GM18517 (cell line): ENCODE results near the gene NECAB3.

Experiments used
- ATAC-seq: cut with Tn5 transposase; IDR thresholded peaks from one replicate; pipeline ENCODE4 v1.9.1; 2021; ENCODE audit warnings: mild to moderate bottlenecking, moderate library complexity; ENCODE audit not compliant: unreplicated experiment

Gene NECAB3

GRCh38 chr20:33624399-33624798 lies 49.8 kb downstream of the NECAB3 start:
- ATAC-seq, result no peak

GRCh38 chr20:33622705-33623365 lies 51.4 kb downstream of the NECAB3 start:
- no peak for ATAC-seq

GRCh38 chr20:33621717-33622400 lies 52.4 kb downstream of the NECAB3 start:
- no peak for ATAC-seq

- ATAC-seq, result no peak
Observed at GRCh38 chr20:33612001-33612400, 62.2 kb downstream of the NECAB3 start.

GRCh38 chr20:33611106-33611505 lies 63.1 kb downstream of the NECAB3 start:
- ATAC-seq, result no peak

- ATAC-seq, result no peak
Observed at GRCh38 chr20:33609504-33609903, 64.7 kb downstream of the NECAB3 start.
